Osteoblast (primary cell): ENCODE measurements around the gene USP7. TPM values are rescaled to one million over a fixed set of nuclear protein-coding genes. Genes with fewer than 3 reads are reported as not detected.
"Not testable (repeated sequence)": the region's sequence is repeated elsewhere in the genome, so short reads cannot be mapped to it uniquely, and the experiment has no call there.

Experiments
- DNase-seq: peaks from one replicate; pipeline ENCODE4 v3.0.0; 2011; ENCODE audit warnings: low spot score, mixed read lengths; ENCODE audit not compliant: insufficient read length; ENCODE audit errors: missing footprints
- H2AFZ ChIP-seq: 2 replicates; pipeline ENCODE4 v1.6.0; 2011; ENCODE audit warnings: mild to moderate bottlenecking, low read length
- H3K27ac ChIP-seq: 2 replicates; pipeline ENCODE4 v1.5.1; 2011; ENCODE audit warnings: mild to moderate bottlenecking, low read depth, low read length, moderate library complexity
- H3K27me3 ChIP-seq: 2 replicates; pipeline ENCODE4 v1.6.0; 2012; ENCODE audit warnings: mild to moderate bottlenecking, control low read depth, inconsistent platforms, low read length, moderate library complexity; ENCODE audit not compliant: insufficient read depth
- H3K36me3 ChIP-seq: 2 replicates; pipeline ENCODE4 v1.5.1; 2011; ENCODE audit warnings: mild to moderate bottlenecking, low read length, control low read depth, moderate library complexity; ENCODE audit not compliant: insufficient read depth
- H3K4me1 ChIP-seq: 2 replicates; pipeline ENCODE4 v1.5.1; 2011; ENCODE audit warnings: mild to moderate bottlenecking, low read length, control low read depth, moderate library complexity; ENCODE audit not compliant: insufficient read depth
- H3K4me2 ChIP-seq: 2 replicates; pipeline ENCODE4 v1.6.0; 2011; ENCODE audit warnings: mild to moderate bottlenecking, low read length; ENCODE audit not compliant: insufficient read depth
- H3K4me3 ChIP-seq: fragments of 200-600 bp; sonication (generic); 3 replicates; pipeline ENCODE4 v1.5.1; 2012; ENCODE audit warnings: mild to moderate bottlenecking, low read length, inconsistent platforms; ENCODE audit not compliant: insufficient read depth
- H3K79me2 ChIP-seq: 2 replicates; pipeline ENCODE4 v1.6.0; 2012; ENCODE audit warnings: mild to moderate bottlenecking, low read length, control low read depth, inconsistent platforms; ENCODE audit not compliant: insufficient read depth
- H3K9me3 ChIP-seq: 2 replicates; pipeline ENCODE4 v1.5.1; 2011; ENCODE audit warnings: low read depth, low read length, control low read depth
- H4K20me1 ChIP-seq: 2 replicates; pipeline ENCODE4 v1.6.0; 2012; ENCODE audit warnings: mild to moderate bottlenecking, low read length, control low read depth; ENCODE audit not compliant: insufficient read depth
- CTCF ChIP-seq: IDR thresholded peaks from 2 replicates; pipeline ENCODE4 v1.5.1; 2011; ENCODE audit warnings: mild to moderate bottlenecking, low read depth, low read length, moderate library complexity; ENCODE audit errors: extremely low read depth
- total RNA-seq: library from RNA; depleted of rRNA; stranded (reverse); fragments of >200 nt; gene quantifications from 2 replicates; pipeline ENCODE4 v1.2.3, GENCODE V29; 2012

The USP7 gene
- total RNA-seq, 1 donor: 51.4 TPM

GRCh38 chr16:8882041-8882617, 81.6 kb downstream of the USP7 start, which contains the start of gene LITAFD:
TSS of gene LITAFD (plus strand) at chr16:8882351. CDS start at chr16:8884356, 2,005 bp downstream.
- DNase-seq: peak; percentile 47
- Histone ChIP-seq H3K4me1 (peaks cover 38% of the 10 kb centered on the region), H3K27ac (no peak within 1 kb of the TSS), H3K4me2 (no peak within 1 kb of the TSS), H3K4me3 (no peak within 1 kb of the TSS), H3K9me3 (no peaks in the 10 kb centered on the region), H3K79me2 (no peaks in the 10 kb centered on the region), H3K27me3 (no peaks in the 10 kb centered on the region), H2AFZ (no peak within 1 kb of the TSS), H3K36me3 (no peaks in the 10 kb centered on the region), H4K20me1 (peaks cover 22% of the 10 kb centered on the region)
- TF ChIP-seq CTCF: no peak

- H4K20me1 ChIP-seq: peaks cover 11% of the 10 kb centered on the region
- no peak overlapping the region for H2AFZ ChIP-seq
- no peak for TF ChIP-seq CTCF
- no peaks in the 10 kb centered on the region for H3K36me3 ChIP-seq
- H3K9me3 ChIP-seq: no peaks in the 10 kb centered on the region
- peaks cover 27% of the 10 kb centered on the region for H3K4me1 ChIP-seq
- DNase-seq: no peak
- no peak overlapping the region for H3K4me2 ChIP-seq
- H3K27me3 ChIP-seq: no peaks in the 10 kb centered on the region
- no peak overlapping the region for H3K27ac ChIP-seq
- H3K79me2 ChIP-seq: no peaks in the 10 kb centered on the region
- H3K4me3 ChIP-seq: no peak overlapping the region
Observed at GRCh38 chr16:8880839-8881510, 82.7 kb downstream of the USP7 start.

- DNase-seq: peak; percentile 94
- H3K9me3 ChIP-seq: no peaks in the 10 kb centered on the region
- H3K27ac ChIP-seq: peak overlapping the region; percentile 40
- peak overlapping the region; percentile 3 for H3K4me3 ChIP-seq
- no peak for TF ChIP-seq CTCF
- H3K4me2 ChIP-seq: peak overlapping the region; percentile 54
- no peaks in the 10 kb centered on the region for H4K20me1 ChIP-seq
- H3K36me3 ChIP-seq: no peaks in the 10 kb centered on the region
- no peaks in the 10 kb centered on the region for H3K27me3 ChIP-seq
- H2AFZ ChIP-seq: no peak overlapping the region
- H3K79me2 ChIP-seq: no peaks in the 10 kb centered on the region
- H3K4me1 ChIP-seq: peaks cover 9% of the 10 kb centered on the region
Observed at GRCh38 chr16:8878523-8878911, 85.2 kb downstream of the USP7 start.

GRCh38 chr16:8877894-8878522, 85.7 kb downstream of the USP7 start:
- Histone ChIP-seq H3K36me3 (no peaks in the 10 kb centered on the region), H3K4me2 (peak overlapping the region; percentile 54), H3K27me3 (no peaks in the 10 kb centered on the region), H3K4me3 (no peak overlapping the region), H3K79me2 (no peaks in the 10 kb centered on the region), H3K27ac (peak overlapping the region; percentile 40), H3K4me1 (peaks cover 9% of the 10 kb centered on the region), H4K20me1 (no peaks in the 10 kb centered on the region), H3K9me3 (no peaks in the 10 kb centered on the region), H2AFZ (no peak overlapping the region)
- peak; percentile 68 for DNase-seq
- no peak for TF ChIP-seq CTCF

- H3K27ac ChIP-seq, H3K4me3 ChIP-seq, H2AFZ ChIP-seq, H4K20me1 ChIP-seq, H3K36me3 ChIP-seq, DNase-seq, H3K79me2 ChIP-seq, H3K27me3 ChIP-seq, H3K9me3 ChIP-seq, H3K4me2 ChIP-seq: not testable (repeated sequence)
- peaks cover 19% of the 10 kb centered on the region for H3K4me1 ChIP-seq
Observed at GRCh38 chr16:8875317-8875716, 88.4 kb downstream of the USP7 start.
